GM13976 (cell line): Measurements from ENCODE around the gene RNF40.

Experiments
- DNase-seq: peaks from one replicate; pipeline ENCODE4 v3.0.0; 2012; ENCODE audit warnings: low spot score
- in situ Hi-C: fragments of 300-500 bp; cut with MboI; formaldehyde crosslinking; loops from one replicate; pipeline ENCODE4 v1.12.0; 2022; ENCODE audit warnings: low sequenced_read_pairs, mixed read lengths, inconsistent platforms; ENCODE audit not compliant: unreplicated experiment
- TF ChIP-seq, protein P1 (sequence below): IDR thresholded peaks from 2 replicates; pipeline ENCODE4 v1.5.1; 2012; ENCODE audit warnings: borderline replicate concordance, mild to moderate bottlenecking; ENCODE audit not compliant: insufficient read depth; ENCODE audit errors: extremely low read depth, missing control alignments, control extremely low read depth

Gene RNF40

DNA sequence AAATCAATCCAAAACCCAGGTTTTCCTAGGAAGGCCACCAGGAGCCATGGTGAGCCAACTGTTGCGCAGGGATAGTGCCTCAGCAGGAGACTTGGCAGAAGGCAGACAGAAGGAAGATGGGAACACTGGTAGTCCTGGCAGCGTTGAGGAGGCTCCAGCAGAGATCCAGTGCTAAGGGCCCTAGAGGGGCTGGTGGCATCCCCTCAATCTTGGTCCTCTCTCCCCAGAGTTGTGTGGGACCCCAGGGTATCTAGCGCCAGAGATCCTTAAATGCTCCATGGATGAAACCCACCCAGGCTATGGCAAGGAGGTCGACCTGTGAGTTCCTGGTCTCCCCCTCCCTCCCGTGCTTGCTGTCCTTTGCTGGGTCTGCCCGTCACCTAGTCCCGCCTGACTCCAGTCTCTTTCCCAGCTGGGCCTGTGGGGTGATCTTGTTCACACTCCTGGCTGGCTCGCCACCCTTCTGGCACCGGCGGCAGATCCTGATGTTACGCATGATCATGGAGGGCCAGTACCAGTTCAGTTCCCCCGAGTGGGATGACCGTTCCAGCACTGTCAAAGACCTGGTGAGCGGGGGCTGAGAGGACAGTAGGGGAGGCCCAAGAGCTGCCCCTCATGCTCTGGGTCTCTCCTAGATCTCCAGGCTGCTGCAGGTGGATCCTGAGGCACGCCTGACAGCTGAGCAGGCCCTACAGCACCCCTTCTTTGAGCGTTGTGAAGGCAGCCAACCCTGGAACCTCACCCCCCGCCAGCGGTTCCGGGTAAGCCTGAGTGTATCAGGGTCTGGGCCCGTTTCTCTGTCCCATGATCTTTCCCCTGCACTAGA lies 6.0 kb upstream of the RNF40 start:
- TF ChIP-seq, protein P1, sequence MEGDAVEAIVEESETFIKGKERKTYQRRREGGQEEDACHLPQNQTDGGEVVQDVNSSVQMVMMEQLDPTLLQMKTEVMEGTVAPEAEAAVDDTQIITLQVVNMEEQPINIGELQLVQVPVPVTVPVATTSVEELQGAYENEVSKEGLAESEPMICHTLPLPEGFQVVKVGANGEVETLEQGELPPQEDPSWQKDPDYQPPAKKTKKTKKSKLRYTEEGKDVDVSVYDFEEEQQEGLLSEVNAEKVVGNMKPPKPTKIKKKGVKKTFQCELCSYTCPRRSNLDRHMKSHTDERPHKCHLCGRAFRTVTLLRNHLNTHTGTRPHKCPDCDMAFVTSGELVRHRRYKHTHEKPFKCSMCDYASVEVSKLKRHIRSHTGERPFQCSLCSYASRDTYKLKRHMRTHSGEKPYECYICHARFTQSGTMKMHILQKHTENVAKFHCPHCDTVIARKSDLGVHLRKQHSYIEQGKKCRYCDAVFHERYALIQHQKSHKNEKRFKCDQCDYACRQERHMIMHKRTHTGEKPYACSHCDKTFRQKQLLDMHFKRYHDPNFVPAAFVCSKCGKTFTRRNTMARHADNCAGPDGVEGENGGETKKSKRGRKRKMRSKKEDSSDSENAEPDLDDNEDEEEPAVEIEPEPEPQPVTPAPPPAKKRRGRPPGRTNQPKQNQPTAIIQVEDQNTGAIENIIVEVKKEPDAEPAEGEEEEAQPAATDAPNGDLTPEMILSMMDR = no peak
- DNase-seq = no peak
- in situ Hi-C loops = no loop called here

DNA sequence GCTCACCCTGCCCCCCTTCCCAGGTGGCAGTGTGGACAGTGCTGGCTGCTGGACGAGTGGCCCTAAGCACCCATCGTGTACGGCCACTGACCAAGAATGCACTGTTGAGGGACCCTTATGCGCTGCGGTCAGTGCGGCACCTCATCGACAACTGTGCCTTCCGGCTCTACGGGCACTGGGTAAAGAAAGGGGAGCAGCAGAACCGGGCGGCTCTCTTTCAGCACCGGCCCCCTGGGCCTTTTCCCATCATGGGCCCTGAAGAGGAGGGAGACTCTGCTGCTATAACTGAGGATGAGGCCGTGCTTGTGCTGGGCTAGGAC lies 5.4 kb upstream of the RNF40 start:
- DNase-seq = no peak
- in situ Hi-C loops = no loop called here
- TF ChIP-seq, protein P1 = no peak

DNA sequence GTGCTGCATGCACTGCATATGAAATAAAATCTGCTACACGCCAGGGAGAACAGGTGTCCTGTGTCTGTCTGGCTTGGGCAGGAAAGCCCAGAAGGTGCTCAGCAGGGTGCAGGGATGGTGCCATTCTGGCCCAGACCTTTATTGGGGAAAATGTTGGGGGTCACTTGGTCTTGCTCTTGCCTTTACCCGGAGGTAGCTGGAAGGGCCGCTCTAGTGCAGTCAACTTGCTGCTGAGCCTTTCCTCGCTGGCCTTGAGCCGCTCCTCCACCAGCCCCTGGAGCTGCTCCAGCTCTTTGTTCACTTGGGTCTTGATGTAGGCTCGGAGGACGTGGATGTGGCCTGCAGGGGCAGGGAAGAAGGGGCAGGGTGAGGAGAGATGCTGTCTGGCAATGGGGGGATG lies 4.8 kb upstream of the RNF40 start:
- in situ Hi-C loops = no loop called here
- DNase-seq = no peak
- TF ChIP-seq, protein P1 = no peak

DNA sequence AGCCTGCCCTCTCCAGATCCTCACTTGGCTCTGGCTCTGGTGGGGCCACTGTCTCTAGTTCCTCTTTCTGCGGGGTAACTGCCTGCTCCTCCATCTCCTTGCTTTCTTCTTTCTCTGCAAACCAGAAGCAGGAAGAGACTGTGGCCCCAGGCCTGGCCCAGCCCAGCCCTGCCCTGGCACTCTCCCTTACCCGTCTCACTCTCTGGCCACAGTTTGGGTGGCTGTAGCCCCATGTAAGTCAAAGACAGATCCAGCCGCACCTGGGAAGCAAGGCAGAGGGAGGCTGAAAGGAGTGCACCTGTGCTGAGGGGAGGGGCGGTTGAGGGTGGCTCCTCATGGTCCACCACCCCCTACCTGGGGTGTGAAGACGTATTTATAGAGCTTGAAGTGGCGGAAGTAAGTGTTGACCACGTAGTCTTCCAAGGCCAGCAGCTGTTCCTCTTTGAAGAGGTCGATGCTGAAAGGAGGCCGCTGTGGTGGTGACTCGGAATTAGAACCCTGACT lies 3.1 kb upstream of the RNF40 start:
- TF ChIP-seq, protein P1 = no peak
- in situ Hi-C loops = no loop called here
- DNase-seq = no peak

DNA sequence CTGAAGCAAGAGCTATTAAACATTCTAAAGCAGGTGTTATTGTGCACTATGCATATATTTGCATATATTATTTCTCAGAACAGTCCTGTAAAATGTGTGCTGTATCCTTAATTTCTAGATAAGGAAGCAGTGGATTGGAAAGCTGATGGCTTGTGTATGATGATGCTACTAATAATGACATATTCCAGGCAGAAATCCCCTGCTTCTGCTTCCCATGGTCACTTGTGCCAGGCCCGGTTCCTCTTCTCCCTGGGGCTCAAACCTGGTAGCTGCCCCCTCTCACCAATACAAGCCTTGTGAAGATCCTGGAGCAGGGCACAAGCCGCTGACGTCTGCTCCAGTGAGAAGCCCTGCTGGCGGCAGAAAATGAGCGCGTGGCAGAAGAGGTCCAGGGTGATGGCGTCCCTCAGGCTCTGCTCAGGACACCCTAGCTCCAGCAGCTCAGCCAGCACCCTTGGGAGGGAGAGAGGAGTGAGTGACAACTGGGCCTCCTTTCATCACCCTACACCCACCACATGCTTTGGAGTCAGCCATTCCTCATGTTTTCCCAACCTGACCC lies 2.0 kb upstream of the RNF40 start:
- in situ Hi-C loops = no loop called here
- TF ChIP-seq, protein P1 = no peak
- DNase-seq = no peak

DNA sequence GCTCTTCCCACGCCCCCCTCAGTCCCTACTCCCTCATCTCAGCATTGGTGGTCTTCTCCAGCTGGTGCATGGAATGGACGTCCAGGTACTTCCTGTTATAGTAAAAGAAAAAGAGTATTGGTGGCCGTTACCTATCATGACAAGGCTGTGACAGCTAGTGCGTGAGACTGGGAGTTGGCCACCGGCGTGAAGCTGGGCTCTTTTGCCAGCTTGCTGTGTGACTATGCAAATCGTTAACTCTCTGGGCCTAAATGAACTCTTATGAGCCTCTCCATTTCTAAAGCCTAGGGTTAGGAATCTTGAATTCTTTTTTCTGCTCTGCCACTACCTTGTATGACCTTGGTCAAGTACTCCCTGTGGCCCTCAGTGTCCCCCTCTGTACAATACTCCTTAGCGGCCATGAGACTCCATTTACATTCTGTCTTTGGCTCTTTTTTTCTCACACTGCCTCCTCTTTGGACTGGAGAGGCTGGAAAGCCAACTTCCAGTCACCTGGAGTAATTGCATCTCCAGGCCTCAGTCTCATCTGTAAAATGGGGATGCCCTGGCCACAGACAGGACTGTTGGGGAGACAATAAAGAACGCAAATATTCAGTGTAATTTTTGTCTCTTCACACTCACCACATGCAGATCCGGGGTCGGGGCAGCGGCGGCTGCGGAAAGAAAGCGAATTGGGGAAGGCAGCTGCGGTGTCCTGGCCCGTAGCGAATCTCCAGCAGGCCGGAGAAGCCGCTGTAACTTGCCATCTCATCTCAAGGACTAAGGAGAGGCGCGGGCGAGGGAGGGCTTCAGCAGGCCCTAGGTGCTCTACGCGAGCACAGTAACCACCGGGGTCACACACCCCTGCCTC lies 1.3 kb upstream of the RNF40 start:
- in situ Hi-C loops = no loop called here
- TF ChIP-seq, protein P1 = no peak
- no peak for DNase-seq
